Vagina (tissue), 2 donors: ENCODE data around the gene IL33. TPM values are rescaled to one million over a fixed set of nuclear protein-coding genes. Genes with fewer than 3 reads are reported as not detected.

Source experiments
- DNase-seq, 2 donors: peaks; one replicate each; pipeline ENCODE4 v3.0.0-alpha.2; 2017; ENCODE audit errors: extremely low spot score in 2 of 2
- H3K27ac ChIP-seq: fragments of 200-600 bp; sonication (generic); one replicate; pipeline ENCODE4 v1.5.1; 2019
- H3K27me3 ChIP-seq: fragments of 200-600 bp; sonication (generic); one replicate; pipeline ENCODE4 v1.5.1; 2019
- H3K36me3 ChIP-seq, 2 donors: fragments of 200-600 bp; sonication (generic); one replicate each; pipeline ENCODE4 v1.5.1; 2017 to 2019
- H3K4me1 ChIP-seq: fragments of 200-600 bp; sonication (generic); one replicate; pipeline ENCODE4 v1.5.1; 2019
- H3K4me3 ChIP-seq, 2 donors: fragments of 200-600 bp; sonication (generic); 1 replicate in 1 of 2; 2 replicates in 1 of 2; pipeline ENCODE4 v1.5.1; 2016 to 2019
- H3K9me3 ChIP-seq: fragments of 200-600 bp; sonication (generic); one replicate; pipeline ENCODE4 v1.5.1; 2019
- CTCF ChIP-seq, 3 experiments: fragments of 450-650 bp in 2 of 3; fragments of 200-600 bp in 1 of 3; sonication (generic) in 1 of 3; IDR thresholded peaks; one replicate each; pipeline ENCODE4 v1.5.1; 2017 to 2019; ENCODE audit warnings: antibody characterized with exemption in 3 of 3, mild to moderate bottlenecking in 2 of 3, moderate library complexity in 2 of 3
- POLR2A ChIP-seq, 2 donors: fragments of 450-650 bp; IDR thresholded peaks; one replicate each; pipeline ENCODE4 v1.6.1; 2017; ENCODE audit warnings: antibody characterized with exemption in 2 of 2, mild to moderate bottlenecking in 2 of 2, moderate library complexity in 2 of 2
- POLR2AphosphoS5 ChIP-seq, 2 donors: sonication (generic); formaldehyde crosslinking; IDR thresholded peaks; one replicate each; pipeline ENCODE4 v1.9.0; 2017; ENCODE audit warnings: antibody characterized with exemption in 2 of 2, mild to moderate bottlenecking in 2 of 2, low read depth in 1 of 2; ENCODE audit not compliant: insufficient read depth in 1 of 2
- intact Hi-C: fragments of 100-400 bp; cut with DNase I; formaldehyde crosslinking; loops from one replicate; pipeline ENCODE4 v1.15.1; 2023
- total RNA-seq: library from RNA; depleted of rRNA; stranded (reverse); fragments of >200 nt; gene quantifications from one replicate; pipeline ENCODE4 v1.2.3, GENCODE V29; 2016

Gene IL33
- total RNA-seq, 1 donor from 2014 or later = 35.4 TPM

- no peak overlapping the region for H3K27ac ChIP-seq
- TF ChIP-seq POLR2A (IDR thresholded peaks at IDR 0.05) = no peak
- no peak for TF ChIP-seq CTCF (IDR thresholded peaks at IDR 0.05)
- no peak for TF ChIP-seq POLR2AphosphoS5 (IDR thresholded peaks at IDR 0.05; ENCODE audit: insufficient read depth in 1 of 2, low read depth in 1 of 2)
- intact Hi-C loops = no loop called here
- H3K27me3 ChIP-seq = no peaks in the 10 kb centered on the region
- no peaks in the 10 kb centered on the region for H3K9me3 ChIP-seq
- no peak overlapping the region for H3K4me3 ChIP-seq
- H3K36me3 ChIP-seq = no peaks in the 10 kb centered on the region
- no peak for DNase-seq
- peaks cover 32% of the 10 kb centered on the region for H3K4me1 ChIP-seq
Observed at GRCh38 chr9:6219981-6220380, 4.4 kb downstream of the IL33 start.

GRCh38 chr9:6224393-6225154 is 9.0 kb downstream of the IL33 start:
- Histone ChIP-seq H3K27me3 (no peaks in the 10 kb centered on the region), H3K4me3 (no peak overlapping the region), H3K9me3 (no peaks in the 10 kb centered on the region), H3K36me3 (no peaks in the 10 kb centered on the region), H3K27ac (no peak overlapping the region), H3K4me1 (peaks cover 29% of the 10 kb centered on the region)
- TF ChIP-seq POLR2AphosphoS5 (IDR thresholded peaks at IDR 0.05; ENCODE audit: insufficient read depth in 1 of 2, low read depth in 1 of 2) (no peak), CTCF (IDR thresholded peaks at IDR 0.05) (no peak), POLR2A (IDR thresholded peaks at IDR 0.05) (no peak)
- DNase-seq = no peak
- intact Hi-C loops = no loop called here

GRCh38 chr9:6226696-6227095 is 11.1 kb downstream of the IL33 start:
- H3K4me1 ChIP-seq = peaks cover 37% of the 10 kb centered on the region
- H3K36me3 ChIP-seq = no peaks in the 10 kb centered on the region
- no peak for DNase-seq
- no peaks in the 10 kb centered on the region for H3K9me3 ChIP-seq
- H3K4me3 ChIP-seq = no peak overlapping the region
- no peak for TF ChIP-seq CTCF (IDR thresholded peaks at IDR 0.05)
- TF ChIP-seq POLR2A (IDR thresholded peaks at IDR 0.05) = no peak
- no peak for TF ChIP-seq POLR2AphosphoS5 (IDR thresholded peaks at IDR 0.05; ENCODE audit: insufficient read depth in 1 of 2, low read depth in 1 of 2)
- intact Hi-C loops = no loop called here
- H3K27ac ChIP-seq = no peak overlapping the region
- H3K27me3 ChIP-seq = no peaks in the 10 kb centered on the region

- peak overlapping the region; percentile 56 for H3K27ac ChIP-seq
- no peaks in the 10 kb centered on the region for H3K27me3 ChIP-seq
- TF ChIP-seq POLR2AphosphoS5 (IDR thresholded peaks at IDR 0.05; ENCODE audit: insufficient read depth in 1 of 2, low read depth in 1 of 2) (no peak), CTCF (IDR thresholded peaks at IDR 0.05) (no peak), POLR2A (IDR thresholded peaks at IDR 0.05) (no peak)
- H3K4me1 ChIP-seq = peaks cover 25% of the 10 kb centered on the region
- H3K36me3 ChIP-seq = no peaks in the 10 kb centered on the region
- no peak overlapping the region for H3K4me3 ChIP-seq
- intact Hi-C loops = no loop called here
- no peaks in the 10 kb centered on the region for H3K9me3 ChIP-seq
- DNase-seq = no peak
Observed at GRCh38 chr9:6229186-6229585, 13.6 kb downstream of the IL33 start.

GRCh38 chr9:6229619-6230018 is 14.0 kb downstream of the IL33 start:
- H3K4me3 ChIP-seq = no peak overlapping the region
- no peaks in the 10 kb centered on the region for H3K36me3 ChIP-seq
- H3K4me1 ChIP-seq = peaks cover 28% of the 10 kb centered on the region
- peak overlapping the region; percentile 56 for H3K27ac ChIP-seq
- no peaks in the 10 kb centered on the region for H3K9me3 ChIP-seq
- DNase-seq = no peak
- intact Hi-C loops = no loop called here
- H3K27me3 ChIP-seq = no peaks in the 10 kb centered on the region
- TF ChIP-seq CTCF (IDR thresholded peaks at IDR 0.05) = no peak
- TF ChIP-seq POLR2A (IDR thresholded peaks at IDR 0.05) = no peak
- no peak for TF ChIP-seq POLR2AphosphoS5 (IDR thresholded peaks at IDR 0.05; ENCODE audit: insufficient read depth in 1 of 2, low read depth in 1 of 2)
